HG02938 (cell line): ENCODE results near the gene KCND3.
"Not testable (repeated sequence)": the region's sequence is repeated elsewhere in the genome, so short reads cannot be mapped to it uniquely, and the experiment has no call there.

Source experiments
- ATAC-seq: cut with Tn5 transposase; IDR thresholded peaks from one replicate; pipeline ENCODE4 v1.9.1; 2021; ENCODE audit warnings: mild to moderate bottlenecking, moderate library complexity; ENCODE audit not compliant: unreplicated experiment

Gene KCND3

DNA sequence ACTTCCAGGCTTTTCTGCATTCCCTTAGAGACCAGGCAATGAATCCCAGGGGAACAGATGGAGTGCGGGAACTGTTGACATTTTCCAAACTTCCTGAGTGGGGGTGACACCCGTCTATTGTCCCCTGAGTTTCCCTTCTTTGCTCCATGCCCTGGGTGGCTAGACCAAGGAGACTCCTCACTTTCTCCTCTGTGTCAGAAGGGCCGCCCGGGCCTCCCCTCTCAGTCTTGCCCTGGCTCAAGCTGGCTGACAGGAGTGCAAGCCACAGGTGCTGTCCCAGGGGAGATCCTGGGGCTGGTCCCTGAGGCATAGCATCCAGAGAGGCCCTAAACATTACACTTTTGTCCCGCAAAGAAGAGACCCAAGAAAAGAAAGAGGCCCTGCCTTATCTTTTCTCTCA, 170.9 kb downstream of the KCND3 start:
- no peak for ATAC-seq

DNA sequence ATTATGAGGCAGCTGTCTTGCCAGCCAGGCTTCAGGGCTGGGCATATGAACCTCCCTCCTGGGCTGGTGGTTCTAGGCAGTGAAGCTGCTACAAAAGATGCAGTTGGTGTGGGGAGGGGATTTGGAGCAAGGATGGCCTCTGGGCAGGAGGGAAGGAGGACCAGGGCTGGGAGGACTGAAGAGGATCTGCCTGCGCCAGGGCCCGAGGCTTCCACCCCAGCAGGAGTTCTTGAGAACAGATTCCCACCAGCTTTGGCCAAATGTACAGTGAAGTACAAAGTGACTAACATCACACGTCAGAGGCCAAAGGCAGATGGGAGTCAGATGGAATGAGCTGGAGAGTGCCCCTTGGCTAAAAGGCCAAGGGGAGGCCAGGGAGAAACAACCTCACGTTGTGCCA, 171.4 kb downstream of the KCND3 start:
- no peak for ATAC-seq

DNA sequence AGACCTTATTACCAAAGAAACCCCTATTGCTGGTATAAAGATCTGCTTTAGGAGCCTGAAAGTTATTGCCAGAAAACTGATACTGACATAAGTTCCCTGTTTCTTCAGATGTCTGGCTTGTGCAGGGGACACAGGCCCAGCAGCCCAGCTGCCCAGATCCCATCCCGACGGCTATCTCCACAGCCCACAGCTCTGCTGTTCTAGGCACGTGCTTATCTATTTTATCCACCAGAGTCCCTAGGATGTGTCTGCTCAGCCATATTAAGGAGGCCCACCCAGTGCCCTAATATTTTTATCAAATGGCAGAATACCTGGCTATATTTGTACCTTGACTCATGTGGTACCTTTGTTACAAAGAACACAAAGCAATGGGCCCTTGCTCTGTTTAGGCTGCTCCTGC, 174.8 kb downstream of the KCND3 start:
- ATAC-seq: no peak

DNA sequence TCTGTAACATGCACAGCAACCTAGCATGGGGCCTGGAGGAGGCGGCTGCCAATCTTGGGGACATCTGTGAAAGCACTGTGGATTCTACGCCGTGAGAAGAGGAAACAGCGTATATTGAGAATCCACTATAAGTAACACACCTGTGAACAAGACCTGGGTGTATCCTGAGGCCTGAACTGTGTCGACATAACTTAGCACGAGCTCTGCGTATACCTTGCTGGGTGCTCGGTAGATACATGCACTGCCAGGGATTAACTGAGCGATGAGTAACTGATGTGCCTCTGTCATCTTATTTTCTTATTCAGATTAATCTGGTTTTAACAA, 175.2 kb downstream of the KCND3 start:
- ATAC-seq: no peak

DNA sequence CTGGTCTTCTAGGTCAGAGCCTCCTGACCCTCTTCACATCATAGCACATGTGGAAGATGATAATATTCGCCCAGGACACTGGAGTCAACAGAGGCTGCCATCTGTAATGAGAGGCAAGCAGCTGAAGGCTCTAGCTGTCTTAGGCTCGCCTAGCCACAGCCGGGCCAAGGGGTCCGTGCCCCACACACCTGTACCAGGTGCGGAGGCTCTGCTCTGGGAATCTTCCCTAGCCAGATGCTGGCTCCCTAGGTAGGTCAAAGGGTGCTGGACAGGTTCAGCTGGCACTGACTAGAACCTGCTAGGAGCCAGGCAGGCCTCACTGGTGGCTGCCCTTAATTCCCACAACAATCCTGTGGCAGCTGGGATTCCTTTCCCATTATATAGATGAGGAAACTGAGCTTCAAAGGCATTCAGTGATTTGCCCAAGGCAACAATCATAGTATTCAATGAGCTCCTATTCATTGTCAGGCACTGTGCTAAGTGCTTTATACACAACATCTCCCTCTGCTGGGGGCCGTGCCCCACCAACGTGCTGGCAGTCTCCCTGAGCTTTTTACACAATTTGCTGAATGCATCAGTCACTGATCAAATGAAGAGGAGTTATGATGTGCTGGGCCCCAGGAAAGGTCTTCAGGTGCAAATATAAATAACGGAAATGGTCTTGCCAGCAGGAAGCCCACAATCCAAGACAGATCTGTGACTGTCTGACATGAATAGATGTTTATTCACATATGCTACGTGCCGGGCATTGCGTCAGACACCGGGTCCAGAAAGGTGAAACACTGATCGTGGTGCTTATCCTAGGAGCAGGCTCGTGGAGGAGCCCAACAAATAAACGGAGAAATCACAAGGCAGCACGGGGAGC, 175.8 kb downstream of the KCND3 start:
- no peak for ATAC-seq

DNA sequence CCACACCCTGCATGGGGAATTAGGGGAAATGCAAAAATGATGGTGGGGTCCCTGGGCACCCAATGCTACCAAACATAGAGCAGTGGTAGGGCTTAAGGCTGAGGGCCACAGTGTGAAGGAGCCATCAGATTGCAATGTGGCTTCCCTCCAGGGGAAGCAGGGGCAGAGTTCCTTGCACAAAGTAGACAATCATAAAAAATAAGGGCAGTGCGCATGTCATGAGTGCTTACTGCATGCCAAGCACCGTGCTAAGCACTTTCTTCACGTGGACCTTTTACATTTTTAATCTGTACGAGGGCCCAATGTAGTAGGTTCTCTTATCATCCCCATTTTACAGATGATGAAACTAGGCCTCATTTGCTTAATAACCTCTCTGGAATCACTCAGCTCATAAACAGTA, 177.2 kb downstream of the KCND3 start:
- ATAC-seq: no peak

DNA sequence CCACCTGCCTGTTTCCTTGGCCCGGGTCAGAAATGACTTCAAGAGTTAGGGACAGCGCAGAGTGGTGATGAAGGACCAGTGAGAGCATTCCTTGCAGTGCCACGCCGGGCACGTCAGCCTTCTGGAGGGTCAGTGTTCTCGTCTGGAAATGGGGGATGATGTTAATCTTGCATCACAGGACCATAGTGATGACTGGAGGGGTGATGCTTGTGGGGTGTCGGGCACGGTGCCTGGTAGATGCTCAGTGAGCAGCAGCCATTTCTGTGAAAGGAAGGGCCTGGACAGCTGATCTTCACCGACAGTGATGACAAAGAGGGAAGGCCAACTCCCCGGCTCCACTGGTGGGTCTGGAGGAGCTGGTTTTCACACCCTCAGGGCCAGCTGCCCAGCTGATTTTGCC, 177.6 kb downstream of the KCND3 start:
- no peak for ATAC-seq

DNA sequence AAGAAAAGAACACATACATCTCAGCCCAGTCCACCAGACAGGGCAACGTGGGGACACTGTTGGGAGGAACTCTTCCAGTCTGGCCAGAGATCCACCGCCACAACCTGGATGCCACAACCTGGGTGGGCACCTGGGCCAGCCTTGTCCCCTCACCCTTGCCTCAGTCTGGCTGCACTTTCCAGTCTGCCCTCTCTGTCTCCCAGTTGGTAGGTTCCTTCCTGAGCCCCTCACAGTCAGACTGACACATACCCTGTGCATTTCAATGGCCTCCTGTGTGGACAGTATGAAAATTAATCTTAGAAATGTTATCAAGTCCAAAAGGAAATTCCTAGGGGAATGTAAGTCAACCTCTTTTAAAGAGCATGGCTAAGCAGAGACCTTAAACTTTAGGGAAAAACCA, 184.2 kb downstream of the KCND3 start:
- ATAC-seq: no peak

DNA sequence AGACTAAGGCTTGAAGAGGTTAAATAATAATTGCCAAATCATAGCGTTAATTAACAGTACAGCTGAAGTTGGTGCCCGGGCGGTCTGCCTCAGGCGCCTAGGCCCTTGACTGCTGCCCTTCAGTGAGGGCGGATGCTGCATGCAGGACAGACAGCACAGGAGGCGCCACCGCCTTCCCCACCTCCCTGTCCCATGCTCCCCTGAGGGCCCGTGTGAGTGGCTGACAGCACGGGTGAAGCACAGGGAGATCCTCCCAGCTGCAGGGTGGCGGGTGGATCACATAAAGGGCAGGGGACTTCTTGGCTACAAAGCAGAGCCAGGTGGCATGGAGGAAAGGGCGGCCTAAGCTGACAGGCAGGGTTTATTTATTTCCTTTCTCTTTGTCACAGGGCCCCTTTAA, 184.7 kb downstream of the KCND3 start:
- no peak for ATAC-seq

DNA sequence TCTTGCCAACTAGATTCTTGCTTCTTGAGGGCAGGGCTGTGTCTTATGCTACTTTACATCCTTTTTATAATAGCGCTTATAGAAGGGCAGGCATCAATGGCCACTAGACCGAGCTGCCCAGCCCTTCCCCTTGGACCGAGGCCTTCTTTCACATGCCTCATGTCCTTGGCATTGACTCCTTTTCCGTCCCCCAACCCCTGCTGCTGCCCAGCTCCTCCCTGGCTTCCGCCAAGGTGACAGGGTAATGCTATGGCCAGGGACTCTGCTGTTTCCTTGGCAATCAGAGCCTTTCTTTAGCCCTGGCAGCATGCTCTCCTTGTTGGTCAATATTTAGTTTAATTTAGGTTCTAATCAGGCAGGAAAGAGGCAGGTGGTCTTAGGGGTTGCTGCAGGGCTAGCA, 185.5 kb downstream of the KCND3 start:
- ATAC-seq: no peak

DNA sequence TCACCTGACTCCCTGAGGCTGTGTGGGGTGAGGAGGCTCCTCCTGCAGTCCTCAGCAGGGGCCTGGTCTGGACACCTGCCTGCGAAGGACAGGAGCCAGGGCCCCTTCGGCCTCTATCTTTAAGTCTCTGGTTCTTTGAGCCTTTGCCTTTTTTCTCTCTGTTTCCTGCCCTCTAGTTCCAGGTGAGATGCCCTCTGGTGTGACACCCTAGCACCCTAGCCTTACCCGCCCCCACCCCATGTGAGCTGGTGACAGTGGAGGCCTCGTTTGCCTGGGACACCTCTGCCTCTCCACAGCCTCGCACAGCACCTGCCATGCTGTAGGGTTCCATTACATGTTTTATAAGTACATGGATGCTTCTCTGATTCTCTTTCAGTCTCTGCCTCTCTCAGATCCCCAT, 186.5 kb downstream of the KCND3 start:
- ATAC-seq: no peak

DNA sequence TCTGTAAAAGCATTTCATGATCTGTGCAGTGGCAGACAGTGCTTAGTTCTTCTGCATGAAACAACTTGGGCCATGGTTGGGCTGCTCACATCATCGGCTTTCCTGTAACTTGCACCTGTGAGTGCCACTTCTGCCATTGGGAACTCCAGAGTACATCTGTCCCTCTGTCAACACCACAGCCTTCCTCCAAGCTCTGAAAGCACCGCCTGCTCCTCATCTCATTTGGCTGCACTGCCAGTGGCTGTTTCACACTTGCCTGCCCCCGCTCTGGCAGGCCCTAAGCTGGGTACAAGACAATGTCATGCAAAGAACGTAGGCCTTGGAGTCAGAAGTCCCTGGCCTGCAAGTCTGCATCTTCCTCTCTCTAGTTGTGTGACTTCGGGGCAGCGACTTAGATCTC, 187.4 kb downstream of the KCND3 start:
- no peak for ATAC-seq

DNA sequence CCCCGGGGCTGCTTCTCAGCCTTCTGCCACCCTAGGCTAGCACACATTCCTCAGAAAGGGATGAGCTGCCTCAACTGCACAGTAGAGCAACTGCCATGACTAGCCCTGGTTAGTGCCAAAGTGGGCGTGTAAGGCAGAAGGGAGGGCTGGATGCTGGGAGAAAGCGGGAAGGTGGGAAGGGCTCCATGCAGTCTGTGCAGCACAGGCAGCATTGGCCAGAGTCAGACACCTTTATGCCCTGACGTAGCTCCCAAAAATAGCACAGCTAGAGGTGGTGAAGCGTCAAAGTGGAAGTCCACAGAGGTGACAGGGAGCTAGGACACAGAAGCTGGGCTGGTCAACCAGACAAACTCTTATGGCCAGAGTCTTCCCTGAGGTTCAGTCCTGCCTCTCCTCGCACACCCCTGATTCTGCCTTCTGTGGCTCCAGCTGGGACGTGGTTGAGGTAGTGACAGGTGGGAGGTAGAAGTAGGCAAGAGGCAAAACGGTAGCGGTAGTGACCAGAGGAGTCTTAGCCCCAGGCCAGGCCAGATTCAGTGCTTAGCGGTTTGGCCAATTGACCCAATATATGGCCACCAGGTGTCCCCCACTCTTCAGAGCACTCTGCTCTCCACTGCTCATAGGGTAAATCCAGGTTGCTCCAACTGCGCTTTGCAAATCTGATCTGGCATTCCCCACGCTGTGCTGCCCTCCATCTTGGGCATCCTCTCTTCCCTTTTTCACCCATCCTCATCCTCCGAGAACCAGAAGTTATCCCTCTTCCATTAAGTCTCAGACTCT, 188.2 kb downstream of the KCND3 start:
- ATAC-seq: no peak

DNA sequence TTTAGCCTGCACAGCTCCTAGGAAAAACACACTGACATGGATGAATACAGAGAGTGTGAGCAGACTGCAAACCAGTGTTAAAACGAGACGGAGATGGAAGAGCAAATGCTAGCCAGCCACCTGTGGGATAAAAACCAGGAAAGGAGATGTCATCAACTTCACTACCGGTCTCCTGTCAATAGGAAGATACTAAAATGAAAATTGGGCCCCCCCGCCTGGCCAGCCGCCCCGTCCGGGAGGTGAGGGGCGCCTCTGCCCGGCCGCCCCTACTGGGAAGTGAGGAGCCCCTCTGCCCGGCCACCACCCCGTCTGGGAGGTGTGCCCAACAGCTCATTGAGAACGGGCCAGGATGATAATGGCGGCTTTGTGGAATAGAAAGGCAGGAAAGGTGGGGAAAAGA, 189.7 kb downstream of the KCND3 start:
- ATAC-seq: not testable (repeated sequence)

DNA sequence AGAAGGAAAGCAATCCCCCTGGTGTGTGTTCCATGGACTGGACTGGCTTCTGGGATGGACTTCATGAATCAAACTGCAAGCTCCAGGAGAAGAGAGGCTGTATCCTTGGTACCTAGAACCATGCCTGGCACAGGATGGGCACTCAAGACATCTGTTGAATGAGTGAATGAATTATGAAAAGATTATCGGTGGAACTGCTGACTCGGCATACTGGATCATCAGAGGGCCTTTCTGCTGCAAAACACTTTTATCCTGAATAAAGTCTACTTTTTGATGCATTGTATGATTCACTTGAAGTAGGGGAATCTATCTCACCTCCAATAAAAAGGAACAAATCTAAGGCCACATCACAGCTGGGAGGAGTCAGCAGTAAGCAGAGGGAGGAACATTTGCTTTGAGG, 190.9 kb downstream of the KCND3 start:
- ATAC-seq: no peak

DNA sequence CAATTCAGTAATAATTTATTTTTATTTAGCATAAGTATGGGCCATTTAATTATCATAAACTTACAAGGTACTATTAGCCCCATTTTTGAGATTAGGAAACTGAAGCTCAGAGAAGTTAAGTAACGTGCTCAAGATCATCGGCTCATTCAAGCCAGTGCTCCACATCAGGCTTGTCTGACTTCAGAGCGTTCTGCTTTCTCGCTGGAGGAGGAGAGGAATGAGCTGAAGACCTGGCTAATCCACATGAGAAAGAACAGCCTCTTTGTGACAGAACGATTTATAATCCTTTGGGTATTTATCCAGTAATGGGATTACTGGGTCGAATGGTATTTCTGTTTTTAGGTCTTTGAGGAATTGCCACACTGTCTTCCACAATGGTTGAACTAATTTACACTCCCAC, 194.1 kb downstream of the KCND3 start:
- no peak for ATAC-seq

DNA sequence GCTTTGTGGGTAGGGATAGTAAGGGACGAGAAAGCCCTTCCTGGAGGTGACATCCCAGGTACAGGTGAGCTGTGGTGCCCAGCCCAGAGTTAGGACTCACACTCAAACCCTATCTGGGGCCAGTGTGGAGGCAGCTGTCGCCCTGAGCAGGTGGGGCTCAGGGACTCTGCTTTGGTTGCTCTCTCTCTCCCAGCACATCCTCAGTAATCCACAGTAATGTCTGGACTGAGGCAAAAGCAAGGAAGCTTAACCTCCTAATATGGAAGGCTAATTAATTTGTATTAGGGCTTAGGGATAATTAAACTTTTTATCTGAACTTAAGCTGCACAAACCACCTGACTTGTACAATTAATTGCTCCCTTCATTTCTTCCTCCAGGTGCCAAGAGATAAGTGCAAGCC, 195.5 kb downstream of the KCND3 start:
- no peak for ATAC-seq

DNA sequence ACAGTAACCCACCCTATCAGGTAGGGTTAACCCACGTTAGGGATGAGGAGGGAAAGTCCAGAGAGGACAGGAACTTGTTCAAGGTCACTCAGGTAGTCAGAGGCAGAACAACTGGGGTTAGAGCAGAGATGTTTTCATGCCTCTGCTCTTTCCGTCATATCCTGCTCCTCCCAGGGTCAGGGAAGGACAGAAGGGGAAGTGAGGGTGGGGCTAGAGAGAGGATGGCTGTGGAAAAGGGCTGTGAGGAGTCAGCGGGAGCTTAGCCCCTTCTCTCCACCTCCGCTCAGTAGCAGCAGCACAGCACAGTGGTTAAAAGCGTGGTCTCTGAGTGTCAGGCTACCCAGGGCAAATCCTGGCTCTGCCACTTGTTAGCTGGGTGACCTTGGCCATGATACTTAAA, 197.2 kb downstream of the KCND3 start:
- no peak for ATAC-seq

DNA sequence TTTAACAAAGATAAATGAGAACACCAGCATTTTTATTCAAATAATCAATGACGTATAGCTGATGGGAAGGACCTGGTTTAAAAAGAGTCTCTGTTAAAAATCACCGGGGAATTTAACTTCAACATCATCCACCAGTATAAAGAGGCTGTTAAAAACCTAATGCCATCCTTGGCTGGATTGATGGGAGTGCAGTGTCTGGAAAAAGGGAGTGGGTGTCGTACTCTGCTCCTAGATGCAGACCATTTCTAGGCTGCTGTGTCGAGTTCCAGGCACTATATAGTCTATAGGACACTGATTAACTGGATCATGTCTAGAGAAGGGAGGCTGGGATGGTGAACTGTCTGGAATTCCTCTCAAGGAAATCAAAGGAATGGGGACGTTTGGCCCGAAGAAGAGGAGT, 197.7 kb downstream of the KCND3 start:
- no peak for ATAC-seq

DNA sequence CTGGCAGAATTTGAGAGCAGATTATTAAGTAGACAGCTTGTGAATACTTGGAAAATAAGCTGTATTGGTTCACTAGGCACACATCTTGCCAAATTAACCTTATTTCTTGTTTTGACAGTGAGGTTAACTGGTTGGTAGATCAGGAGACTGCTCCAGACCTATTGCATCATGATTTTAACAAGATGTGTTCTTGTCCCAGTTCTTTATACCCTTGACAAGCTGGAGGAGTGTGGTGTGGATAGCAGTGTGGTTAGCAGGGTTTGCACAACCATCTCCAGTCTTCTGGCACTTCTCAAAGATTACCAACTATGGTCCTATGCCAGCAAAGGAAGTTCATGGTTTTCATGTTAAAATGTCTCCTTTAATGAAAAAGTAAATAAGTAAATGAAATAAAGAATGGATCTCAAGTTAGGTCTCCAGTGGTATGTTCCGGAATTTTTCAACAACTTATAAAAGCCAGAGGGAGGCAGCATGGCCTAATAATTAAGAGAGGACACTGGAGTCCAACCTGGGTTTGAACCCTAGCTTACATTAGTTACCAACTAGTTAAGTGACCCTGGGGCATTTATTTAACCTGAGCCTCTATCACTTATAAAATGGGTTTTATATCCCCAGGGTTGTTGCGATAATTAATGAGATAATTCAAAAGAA, 199.7 kb downstream of the KCND3 start:
- ATAC-seq: no peak

DNA sequence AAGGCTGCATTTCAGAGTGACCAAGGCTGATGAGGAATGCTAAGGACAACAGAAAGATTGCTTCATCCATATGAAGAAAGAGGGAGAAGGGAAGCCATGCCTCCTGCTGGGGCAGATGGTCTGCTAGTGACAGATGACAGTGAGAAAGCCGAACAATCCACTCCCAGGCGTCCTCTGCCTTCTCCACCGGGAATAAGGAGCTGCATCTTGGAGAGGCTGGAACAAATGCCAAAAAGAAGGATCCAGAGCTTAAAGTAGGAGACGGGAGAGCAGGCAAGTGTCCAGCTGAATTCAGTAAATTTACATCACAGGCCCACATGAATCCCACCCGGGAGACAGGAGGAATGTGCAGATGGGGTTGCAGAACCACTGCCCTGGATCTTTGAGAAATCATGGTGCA, 200.3 kb downstream of the KCND3 start:
- ATAC-seq: no peak

DNA sequence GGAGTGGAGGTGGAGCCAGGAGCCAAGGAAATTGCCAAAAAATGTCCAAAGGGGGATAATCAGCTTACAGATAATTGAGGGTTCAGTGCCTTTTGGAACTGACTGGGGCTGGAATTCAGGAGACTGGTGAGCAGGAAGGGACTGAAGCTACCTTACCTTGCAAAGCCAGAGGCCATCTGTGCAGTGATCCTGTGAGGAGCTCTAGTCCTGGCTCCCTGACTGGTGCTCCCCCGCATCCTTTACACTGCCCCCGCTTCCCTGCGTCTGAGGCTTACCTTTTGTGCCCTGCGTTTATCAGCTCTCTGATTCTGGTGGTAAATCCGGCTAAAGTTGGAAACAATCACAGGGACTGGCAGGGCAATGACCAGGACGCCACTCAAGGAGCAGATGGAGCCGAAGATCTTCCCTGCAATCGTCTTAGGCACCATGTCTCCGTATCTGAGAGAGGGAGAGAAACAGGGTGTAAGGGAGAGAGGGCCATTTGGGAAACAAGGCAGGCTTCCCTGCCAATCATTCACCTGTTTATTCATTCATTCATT, 202.7 kb downstream of the KCND3 start:
- ATAC-seq: no peak
